ENCODE measurements around the gene ALPG.
"Not testable (repeated sequence)": the region's sequence is repeated elsewhere in the genome, so short reads cannot be mapped to it uniquely, and the experiment has no call there.

Gene ALPG

DNA sequence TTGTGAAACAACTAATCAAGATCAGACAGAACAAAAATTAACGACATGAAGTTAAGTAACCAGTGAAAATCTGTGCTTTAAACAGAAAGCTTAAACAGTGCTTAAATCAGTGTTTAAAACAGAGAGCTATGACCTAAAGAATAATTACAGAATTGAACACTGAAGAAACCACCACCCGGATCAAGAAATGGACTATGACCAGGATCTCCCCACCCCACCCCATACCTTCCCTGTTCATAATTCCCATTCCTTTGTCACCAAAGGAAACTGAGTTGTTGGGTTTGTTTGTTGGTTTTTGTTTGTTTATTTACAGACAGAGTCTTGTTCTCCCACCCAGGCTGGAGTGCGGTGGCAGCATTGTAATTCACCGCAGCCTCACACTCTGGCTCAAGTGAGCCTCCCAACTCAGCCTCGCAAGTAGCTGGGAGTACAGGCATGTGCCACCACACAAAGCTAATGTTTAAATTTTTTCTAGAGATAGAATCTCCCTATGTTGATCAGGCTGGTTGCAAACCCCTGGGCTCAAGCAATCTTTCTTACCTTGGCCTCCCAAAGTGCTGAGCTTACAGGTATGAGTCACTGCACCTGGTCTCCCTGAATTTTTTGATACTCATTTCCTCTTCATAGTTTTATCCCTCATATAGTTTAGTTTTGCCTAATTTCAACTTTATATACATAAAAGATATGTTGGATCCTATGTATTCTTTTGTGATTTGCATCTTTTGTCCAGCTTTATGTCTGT, 8.2 kb upstream of the ALPG start:
- no peak for DNase-seq

GRCh38 chr2:232400256-232401015, 6.2 kb upstream of the ALPG start:
- DNase-seq, result no peak

DNA sequence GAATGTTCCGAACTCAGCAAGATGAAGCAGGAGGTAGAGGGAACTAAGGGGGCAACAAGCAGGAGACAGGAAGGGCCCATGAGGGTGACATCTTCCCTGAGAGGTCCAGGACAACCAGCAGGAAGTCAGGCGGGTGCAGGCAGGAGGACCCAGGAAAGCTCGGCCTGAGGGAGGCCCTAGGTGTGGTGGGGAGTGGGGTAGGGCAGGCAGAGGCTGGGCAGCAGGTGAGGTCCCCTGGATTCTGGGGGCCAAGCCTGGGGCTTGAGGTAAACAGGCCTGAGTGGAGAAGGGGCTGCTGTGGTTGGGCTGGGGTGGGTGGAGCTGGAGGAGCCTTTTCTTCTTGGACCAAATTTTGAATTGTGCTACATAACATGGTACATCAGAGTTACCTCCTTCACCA, 4.1 kb upstream of the ALPG start:
- no peak for DNase-seq

DNA sequence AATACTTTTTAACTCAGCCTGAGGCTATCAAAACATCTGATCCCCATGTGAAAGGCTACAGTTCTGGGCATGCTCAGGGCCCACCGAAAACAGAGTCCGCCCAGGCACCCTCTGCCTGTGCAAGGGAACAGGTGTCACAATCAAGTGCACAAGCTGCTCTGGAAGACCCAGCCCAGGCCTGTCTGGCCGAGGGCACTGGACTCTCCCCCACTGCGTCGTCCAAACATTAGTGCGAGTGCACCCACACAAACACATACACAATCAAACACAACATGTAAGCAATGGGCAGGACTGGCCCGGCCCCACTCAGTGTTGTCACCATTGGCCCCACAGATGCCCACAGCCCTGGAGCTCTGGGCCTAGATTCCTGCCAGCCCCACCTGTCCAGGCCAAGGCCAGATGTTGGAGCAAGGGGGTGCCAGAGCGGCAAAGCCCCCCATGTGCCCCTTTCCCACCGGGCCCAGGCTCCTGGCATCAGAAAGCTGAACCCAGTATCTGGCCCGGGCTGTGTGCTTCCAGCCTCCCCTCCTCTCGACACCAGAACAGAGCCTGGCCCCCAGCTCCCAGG, 617 bp upstream of the ALPG start:
- DNase-seq, result no peak

DNA sequence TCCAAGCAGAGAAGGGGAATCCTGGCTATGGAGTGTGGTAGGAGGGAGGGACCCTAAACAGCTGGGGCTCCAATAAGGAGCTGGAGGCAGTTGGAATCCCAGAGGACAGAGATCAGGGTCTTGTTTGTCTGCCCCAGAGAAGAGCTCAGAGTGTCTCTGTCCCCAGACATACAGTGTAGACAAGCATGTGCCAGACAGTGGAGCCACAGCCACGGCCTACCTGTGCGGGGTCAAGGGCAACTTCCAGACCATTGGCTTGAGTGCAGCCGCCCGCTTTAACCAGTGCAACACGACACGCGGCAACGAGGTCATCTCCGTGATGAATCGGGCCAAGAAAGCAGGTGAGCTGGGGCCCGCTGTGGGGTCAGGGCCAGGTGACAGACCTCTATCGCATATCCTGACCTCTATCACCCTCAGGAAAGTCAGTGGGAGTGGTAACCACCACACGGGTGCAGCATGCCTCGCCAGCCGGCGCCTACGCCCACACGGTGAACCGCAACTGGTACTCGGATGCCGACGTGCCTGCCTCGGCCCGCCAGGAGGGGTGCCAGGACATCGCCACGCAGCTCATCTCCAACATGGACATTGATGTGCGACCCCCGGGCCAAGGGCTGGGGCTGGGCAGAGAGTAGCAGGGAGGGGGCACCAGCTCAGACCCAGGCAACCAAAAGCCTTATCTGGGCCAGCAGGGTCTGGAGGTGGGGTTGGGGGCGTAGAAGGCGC, 945 bp downstream of the ALPG start:
- DNase-seq, result not testable (repeated sequence)

- DNase-seq, result not testable (repeated sequence)
These were observed 1.6 kb downstream of the ALPG start for GRCh38 chr2:232408269-232408668.

DNA sequence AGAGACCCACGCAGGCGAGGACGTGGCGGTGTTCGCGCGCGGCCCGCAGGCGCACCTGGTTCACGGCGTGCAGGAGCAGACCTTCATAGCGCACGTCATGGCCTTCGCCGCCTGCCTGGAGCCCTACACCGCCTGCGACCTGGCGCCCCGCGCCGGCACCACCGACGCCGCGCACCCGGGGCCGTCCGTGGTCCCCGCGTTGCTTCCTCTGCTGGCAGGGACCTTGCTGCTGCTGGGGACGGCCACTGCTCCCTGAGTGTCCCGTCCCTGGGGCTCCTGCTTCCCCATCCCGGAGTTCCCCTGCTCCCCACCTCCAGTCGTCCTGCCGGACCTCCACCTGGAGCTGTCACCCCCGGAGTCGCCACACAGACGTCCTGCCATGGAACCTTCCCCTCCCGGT, 3.0 kb downstream of the ALPG start:
- DNase-seq, result not testable (repeated sequence)

DNA sequence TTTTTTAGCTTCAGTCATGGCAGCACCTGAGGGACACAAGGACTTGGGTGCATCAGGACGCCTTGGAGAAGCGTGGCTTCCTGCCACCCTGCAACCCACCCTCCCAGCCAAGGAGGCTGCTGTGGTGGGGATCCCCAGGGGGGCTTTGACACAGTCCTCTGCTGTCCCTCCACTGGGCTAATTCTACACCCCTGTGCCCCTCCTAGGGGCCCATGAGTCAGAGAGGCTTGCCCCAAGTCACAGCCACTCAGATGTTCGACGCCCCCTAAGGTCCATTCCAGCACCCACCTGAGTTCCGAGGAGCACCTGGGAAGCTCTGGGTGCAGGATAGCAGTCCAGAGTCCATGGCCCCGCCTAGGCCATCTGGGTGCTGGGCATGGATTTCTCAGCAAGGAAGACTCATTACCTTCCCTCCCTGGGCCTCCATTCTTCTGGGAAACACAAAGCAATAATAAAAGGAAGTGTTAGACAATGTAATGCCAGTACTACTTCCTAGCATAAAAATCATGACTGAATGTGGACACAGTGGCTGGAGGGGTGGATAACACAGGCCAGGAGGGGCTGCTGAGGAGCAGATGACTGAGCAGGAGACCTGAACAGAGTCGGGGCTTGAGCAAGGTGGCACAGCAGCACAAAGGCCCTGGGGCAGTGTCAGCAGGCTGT, 3.7 kb downstream of the ALPG start:
- DNase-seq, result no peak

DNA sequence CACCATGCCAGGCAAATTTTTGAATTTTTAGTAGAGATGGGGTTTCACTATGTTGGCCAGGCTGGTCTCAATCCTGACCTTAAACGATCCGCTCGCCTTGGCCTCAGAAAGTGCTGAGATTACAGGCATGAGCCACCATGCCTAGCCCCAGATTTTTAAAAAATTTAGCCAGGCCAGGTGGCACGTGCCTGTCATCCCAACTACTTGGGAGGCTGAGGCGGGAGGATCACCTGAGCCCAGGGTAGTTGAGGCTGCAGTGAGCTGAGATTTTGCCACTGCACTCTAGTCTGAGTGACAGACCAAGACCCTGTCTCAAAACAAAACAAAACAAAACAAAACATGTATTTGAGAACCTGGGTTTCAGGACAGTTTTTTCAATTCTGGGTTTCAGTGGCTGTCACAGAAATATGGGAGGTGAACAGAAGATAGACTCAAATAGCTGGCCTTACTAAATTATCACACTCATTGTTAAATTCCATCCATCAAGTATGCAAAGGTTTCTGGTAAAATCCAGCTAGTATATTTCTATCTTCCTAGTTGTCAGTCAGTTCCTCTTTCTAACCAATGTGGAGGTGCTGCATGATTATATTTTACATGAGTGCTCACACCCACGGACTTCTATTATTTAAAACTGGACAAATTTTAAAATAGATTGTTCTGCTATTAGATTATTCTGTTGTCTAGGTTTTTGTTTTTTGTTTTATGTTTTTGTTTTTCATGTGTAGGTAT, 5.4 kb downstream of the ALPG start:
- DNase-seq, result no peak

- no peak for DNase-seq
These were observed 6.3 kb downstream of the ALPG start for GRCh38 chr2:232412986-232413385.

- DNase-seq, result no peak
These were observed 8.6 kb downstream of the ALPG start for GRCh38 chr2:232415138-232415690.

GRCh38 chr2:232415736-232416520, 9.3 kb downstream of the ALPG start:
- DNase-seq, result no peak

DNA sequence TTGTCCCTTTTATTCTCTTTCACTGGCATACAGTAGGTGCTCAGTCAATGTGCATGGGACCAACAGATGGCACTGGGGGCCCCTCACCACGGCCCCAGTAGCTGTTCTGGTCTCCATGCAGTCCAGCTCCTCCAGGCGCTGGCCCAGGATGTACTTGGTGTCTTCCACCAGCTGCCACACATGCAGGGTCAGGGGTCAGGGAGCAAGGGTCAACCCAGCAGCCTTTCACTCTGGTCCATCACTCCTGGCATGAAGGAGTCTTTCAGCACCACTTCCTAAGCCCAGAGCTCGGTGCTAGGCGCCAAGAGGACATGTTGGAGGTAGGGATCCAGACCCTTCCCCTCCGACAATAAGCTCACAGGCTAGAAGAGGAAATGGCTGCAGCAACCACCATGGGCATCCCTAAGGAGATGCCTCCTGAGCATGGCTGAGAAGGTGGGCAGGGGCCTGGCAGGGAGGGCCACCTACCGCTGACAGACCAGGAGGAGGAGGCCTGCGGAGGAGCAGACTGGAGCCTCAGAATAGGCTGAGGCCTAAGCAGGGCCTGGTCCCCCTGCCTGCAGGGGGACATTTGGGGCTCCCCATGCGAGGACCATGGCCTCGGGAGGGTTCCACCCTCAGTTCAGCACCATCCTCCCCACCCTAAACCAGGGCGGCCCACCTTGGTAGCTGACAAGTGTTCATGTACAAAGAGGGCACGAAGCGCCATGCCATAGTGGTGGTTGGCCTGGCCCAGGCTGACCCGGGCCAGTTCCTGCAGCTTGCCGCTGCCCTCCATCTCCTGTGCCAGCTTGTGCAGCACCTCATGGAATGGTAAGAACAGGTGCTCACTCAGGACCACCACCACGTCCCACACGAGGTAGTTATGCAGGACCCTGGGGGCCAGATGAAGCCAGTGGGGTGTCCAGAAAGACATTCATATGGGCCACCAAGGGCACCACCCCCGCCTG, 10.2 kb downstream of the ALPG start:
- DNase-seq, result no peak

GRCh38 chr2:232417489-232417888, 10.8 kb downstream of the ALPG start:
- DNase-seq, result no peak

DNA sequence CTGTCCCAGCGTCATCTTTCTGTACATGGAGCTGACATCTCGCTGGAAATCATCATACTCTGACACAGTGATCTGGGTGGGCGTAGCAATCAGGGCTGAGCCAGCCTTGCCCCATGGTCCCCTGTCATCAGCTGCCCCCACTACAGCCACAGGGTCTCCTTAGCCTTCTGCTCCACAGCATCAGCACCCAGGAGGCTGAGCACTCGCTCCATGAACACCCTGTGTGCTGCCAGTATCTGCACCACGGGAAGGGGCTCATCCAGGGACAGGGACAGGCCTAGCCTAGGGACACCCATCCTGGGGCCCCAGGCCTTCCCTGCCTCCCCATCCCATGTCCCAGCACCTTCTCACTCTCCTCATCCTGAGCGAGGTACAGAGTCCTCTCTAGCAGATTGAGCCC, 11.4 kb downstream of the ALPG start:
- DNase-seq, result no peak

DNA sequence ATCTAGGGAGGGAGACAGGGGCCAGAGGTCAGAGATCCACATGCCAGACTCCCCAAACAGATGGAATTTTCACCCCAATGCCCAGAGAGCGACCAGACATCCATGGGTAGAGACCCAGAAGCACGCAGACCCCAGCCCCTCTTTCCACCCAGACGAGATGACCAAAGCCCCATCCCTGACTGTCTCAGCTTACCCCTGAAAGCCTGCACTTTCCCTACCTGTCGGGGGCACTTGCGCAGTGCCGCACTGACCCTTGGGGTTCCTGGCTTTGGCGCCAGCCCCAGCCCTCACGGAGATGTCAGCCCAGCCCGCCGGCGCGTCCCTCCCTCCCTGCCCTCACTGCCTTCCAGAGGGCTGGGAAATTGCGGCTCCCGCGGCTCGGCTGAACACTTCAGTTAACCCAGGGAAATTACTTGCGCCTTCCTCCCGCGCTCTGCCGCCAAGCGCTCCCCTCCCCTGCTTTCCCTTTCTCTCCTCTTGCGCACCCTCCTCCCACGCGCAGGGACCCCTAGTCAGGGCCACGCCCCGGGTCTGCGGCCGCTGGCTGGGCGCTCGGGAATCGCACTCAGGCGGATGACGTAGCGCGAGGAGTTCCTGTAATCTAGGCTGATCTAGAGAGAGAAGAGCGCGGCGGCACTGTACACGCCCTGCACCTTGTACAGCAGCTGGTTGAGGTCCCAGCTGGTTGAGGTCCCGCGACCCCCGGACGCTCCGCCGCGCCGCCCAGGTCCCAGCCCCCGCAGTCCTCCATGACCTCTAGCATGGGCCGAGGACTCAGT, 12.0 kb downstream of the ALPG start:
- DNase-seq, result no peak

DNA sequence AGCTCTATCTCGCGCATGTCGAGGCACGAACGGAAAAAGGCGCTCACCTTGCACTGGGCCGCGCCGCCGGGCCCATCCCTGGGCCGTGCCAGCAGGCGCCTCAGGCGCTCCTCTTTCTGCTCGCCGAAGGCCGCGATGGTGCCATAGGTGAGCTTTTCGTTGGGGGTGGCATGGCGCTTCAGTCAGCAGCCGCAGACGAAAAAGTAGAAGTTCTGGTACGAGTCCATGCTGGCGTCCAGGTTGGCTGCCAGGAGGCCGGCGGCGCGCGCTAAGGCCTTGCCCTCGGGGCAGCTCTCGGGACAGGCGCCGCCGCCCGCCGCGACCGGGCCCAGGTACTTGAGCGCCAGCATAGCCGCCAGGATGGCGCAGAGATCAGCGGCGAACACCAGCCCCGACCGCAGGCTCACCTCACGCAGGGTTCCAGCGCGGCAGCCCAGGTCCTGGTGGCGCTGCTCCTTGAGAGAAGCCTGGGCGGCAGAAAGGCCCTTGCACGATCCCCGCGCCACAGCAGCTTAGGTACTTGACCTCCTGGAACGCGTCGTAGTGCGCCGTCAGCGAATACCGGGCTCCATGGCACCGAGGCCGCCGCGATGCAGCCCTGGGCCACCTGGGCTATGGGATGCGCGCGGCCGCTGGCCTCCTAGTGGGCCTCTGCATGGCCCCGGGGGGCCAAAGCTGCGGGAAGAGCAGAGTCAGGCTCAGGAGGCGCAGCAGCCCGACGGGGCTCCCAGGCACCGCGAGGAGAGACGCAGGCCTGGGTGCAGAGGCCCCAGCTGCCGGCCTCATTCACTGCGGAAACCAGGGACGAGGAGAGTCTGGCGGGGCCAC, 12.8 kb downstream of the ALPG start:
- DNase-seq, result no peak

DNA sequence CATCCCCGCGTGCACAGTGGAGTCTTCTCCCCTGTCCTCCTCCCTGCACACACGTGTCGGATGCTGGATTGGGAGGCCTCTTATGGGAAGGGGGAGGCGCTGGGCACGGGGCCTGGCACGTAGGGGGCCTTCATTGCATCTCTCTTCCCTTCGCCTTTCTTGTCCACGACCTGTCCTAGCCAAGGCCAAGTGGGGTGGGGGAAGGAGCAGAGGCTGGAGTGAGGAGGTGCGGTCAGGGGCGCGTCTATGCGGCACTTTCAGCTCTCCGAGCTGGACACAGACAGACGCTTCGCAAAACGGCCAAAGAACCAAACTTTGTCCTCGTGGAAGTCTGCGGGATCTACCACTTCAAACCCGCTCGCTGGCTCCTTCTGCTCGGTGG, 13.4 kb downstream of the ALPG start:
- no peak for DNase-seq
